ENCODE results near the gene COL20A1.

- TF ChIP-seq, protein P1, sequence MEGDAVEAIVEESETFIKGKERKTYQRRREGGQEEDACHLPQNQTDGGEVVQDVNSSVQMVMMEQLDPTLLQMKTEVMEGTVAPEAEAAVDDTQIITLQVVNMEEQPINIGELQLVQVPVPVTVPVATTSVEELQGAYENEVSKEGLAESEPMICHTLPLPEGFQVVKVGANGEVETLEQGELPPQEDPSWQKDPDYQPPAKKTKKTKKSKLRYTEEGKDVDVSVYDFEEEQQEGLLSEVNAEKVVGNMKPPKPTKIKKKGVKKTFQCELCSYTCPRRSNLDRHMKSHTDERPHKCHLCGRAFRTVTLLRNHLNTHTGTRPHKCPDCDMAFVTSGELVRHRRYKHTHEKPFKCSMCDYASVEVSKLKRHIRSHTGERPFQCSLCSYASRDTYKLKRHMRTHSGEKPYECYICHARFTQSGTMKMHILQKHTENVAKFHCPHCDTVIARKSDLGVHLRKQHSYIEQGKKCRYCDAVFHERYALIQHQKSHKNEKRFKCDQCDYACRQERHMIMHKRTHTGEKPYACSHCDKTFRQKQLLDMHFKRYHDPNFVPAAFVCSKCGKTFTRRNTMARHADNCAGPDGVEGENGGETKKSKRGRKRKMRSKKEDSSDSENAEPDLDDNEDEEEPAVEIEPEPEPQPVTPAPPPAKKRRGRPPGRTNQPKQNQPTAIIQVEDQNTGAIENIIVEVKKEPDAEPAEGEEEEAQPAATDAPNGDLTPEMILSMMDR (IDR thresholded peaks at IDR 0.05): no peak
- TF ChIP-seq POLR2A (IDR thresholded peaks at IDR 0.05) (no peak), POLR2AphosphoS5 (IDR thresholded peaks at IDR 0.05) (no peak)
These were observed 43.3 kb downstream of the COL20A1 start for GRCh38 chr20:63336232-63336752.

Measured in prostate gland (tissue), 2 donors.